ENCODE data around the gene DDB1. TPM values are rescaled to one million over a fixed set of nuclear protein-coding genes. Genes with fewer than 3 reads are reported as not detected.

Gene DDB1
- total and polyA plus RNA-seq, 9 of the 15 experiments (the other 6 are each of a cell fraction or from before 2014, with no cell fraction given): 172 to 361 (median 266) TPM

DNA sequence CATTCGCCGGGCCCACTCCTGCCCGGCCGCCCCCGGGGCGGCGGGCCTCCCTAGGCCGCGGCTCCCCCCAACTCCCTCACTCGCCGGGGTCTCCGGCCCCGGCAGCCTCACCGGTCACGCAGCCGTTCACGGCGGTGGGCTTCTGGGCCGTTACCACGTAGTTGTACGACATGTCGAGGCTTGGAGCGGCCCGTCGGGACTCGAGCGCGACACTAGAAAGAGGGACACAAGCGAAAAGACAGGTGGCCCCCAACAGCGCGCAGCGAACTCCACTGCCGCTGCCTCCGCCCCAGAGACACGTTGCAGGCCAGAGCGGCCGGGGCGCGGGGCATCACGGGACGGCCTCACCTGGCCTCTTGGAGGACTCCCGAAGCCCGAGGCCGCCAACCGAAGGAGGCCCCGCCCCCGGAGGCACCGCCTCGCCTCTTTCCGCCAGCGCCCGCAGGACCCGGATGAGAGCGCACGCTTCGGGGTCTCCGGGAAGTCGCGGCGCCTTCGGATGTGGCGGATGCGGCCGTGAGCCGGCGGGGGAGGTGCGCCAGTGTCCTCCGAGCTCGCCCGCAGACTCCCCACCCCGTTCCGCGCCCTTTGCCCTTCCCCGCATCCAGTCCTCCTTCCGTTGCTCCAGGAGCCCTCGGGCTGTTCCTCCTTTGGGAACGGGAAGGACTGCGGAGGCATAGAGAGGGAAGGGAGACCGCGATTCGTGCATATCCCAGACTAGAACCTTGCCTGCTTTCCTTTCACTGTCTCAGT lies at the start of gene DDB1, which contains the start of gene TKFC (continued):
- TF ChIP-seq, protein P1, sequence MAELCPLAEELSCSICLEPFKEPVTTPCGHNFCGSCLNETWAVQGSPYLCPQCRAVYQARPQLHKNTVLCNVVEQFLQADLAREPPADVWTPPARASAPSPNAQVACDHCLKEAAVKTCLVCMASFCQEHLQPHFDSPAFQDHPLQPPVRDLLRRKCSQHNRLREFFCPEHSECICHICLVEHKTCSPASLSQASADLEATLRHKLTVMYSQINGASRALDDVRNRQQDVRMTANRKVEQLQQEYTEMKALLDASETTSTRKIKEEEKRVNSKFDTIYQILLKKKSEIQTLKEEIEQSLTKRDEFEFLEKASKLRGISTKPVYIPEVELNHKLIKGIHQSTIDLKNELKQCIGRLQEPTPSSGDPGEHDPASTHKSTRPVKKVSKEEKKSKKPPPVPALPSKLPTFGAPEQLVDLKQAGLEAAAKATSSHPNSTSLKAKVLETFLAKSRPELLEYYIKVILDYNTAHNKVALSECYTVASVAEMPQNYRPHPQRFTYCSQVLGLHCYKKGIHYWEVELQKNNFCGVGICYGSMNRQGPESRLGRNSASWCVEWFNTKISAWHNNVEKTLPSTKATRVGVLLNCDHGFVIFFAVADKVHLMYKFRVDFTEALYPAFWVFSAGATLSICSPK (IDR thresholded peaks at IDR 0.05; ENCODE audit: borderline replicate concordance): no peak
- TF ChIP-seq TFAM (CRISPR knock-in tag; conservative IDR thresholded peaks at IDR 0.05): no peak
- TF ChIP-seq ZNF449 (CRISPR knock-in tag; IDR thresholded peaks at IDR 0.05): no peak
- TF ChIP-seq ZMIZ1 (IDR thresholded peaks at IDR 0.05; ENCODE audit: low read depth in 2 of 2, low read length in 2 of 2): 0 out of 4 replicates have a peak, but pooled peaks of 1 of the 2 experiments have one; percentile 28
- no peak; the same call in 1 of the 2 replicates for TF ChIP-seq TOE1 (IDR thresholded peaks at IDR 0.05; ENCODE audit: borderline replicate concordance)
- TF ChIP-seq TOE1 (CRISPR knock-in tag; IDR thresholded peaks at IDR 0.05; ENCODE audit: borderline replicate concordance, low read depth): peak; percentile 91; the same call in 1 of the 2 replicates
- TF ChIP-seq POLR2B (IDR thresholded peaks at IDR 0.05; ENCODE audit: low read depth, partially characterized antibody): peak; percentile 81
- TF ChIP-seq PHTF2 (CRISPR knock-in tag; IDR thresholded peaks at IDR 0.05): no peak
- no peak for TF ChIP-seq ZNF699 (CRISPR knock-in tag; IDR thresholded peaks at IDR 0.05; ENCODE audit: insufficient replicate concordance)
- TF ChIP-seq ZNF76 (CRISPR knock-in tag; IDR thresholded peaks at IDR 0.05; ENCODE audit: borderline replicate concordance): peak; percentile 94
- TF ChIP-seq NR1H2 (CRISPR knock-in tag; IDR thresholded peaks at IDR 0.05): 0 out of 2 replicates have a peak, but pooled peaks have one; percentile 53
